Ovary (tissue), 3 donors: ENCODE measurements around the gene KCNIP4.

Experiments
- POLR2A ChIP-seq: fragments of 450-650 bp; IDR thresholded peaks from one replicate; pipeline ENCODE4 v1.6.1; 2017; ENCODE audit warnings: antibody characterized with exemption, mild to moderate bottlenecking, moderate library complexity
- TF ChIP-seq, protein P1 (sequence below), 3 donors: fragments of 450-650 bp in 2 of 3; fragments of 200-600 bp in 1 of 3; IDR thresholded peaks; one replicate each; pipeline versions ENCODE4 v1.5.1 to v1.8.0; 2016 to 2022; ENCODE audit warnings: antibody characterized with exemption in 3 of 3, mild to moderate bottlenecking in 1 of 3
- donor health status: DM: no; HTN: no; CAD: no.

DNA sequence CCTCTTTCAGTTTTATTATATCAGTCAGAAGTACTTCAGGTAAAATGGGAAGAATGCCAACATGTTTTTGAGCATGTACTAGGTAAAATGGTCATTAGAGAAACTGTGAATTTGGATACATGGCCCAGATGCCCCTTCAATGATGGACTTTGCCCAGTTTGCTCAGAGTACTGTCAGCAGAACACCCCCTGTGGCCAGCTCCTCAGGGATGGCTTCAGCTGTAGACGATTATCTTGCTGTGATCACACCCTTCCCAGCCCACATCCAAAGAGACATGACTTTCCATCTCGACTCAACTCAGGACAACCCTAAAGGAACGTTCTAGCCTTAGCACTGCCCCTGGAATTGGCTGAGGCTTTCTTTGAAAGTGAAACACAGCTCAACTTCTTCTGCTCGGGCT lies 809.2 kb downstream of the KCNIP4 start:
- TF ChIP-seq, protein P1, sequence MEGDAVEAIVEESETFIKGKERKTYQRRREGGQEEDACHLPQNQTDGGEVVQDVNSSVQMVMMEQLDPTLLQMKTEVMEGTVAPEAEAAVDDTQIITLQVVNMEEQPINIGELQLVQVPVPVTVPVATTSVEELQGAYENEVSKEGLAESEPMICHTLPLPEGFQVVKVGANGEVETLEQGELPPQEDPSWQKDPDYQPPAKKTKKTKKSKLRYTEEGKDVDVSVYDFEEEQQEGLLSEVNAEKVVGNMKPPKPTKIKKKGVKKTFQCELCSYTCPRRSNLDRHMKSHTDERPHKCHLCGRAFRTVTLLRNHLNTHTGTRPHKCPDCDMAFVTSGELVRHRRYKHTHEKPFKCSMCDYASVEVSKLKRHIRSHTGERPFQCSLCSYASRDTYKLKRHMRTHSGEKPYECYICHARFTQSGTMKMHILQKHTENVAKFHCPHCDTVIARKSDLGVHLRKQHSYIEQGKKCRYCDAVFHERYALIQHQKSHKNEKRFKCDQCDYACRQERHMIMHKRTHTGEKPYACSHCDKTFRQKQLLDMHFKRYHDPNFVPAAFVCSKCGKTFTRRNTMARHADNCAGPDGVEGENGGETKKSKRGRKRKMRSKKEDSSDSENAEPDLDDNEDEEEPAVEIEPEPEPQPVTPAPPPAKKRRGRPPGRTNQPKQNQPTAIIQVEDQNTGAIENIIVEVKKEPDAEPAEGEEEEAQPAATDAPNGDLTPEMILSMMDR (IDR thresholded peaks at IDR 0.05): no peak
- TF ChIP-seq POLR2A: no peak
